Measurements from ENCODE around the gene NPR1.

The NPR1 gene

DNA sequence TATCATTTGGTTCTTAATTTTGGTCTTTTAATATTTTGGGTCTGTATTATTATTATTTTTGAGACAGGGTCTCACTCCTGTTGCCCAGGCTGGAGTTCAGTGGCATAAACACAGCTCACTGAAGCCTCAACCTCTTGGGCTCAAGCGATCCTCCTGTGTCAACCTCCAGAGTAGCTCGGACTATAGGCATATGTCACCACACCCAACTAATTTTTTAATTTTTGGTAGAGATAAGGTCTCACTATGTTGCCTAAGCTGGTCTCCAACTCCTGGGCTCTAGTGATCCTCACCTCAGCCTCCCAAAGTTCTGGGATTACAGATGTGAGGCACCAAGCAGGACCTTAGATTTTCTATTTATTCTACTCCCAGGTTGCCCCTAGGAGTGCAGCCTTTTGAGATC lies 5.0 kb upstream of the NPR1 start:
- in situ Hi-C loops (cut with MboI; ENCODE audit: low sequenced_read_pairs) = loop anchor here (25.0 kb wide), 1 partner anchor 314 kb away; the partner anchor contains the start of genes JTB, RAB13 and RPS27

- in situ Hi-C loops (cut with MboI; ENCODE audit: low sequenced_read_pairs) = no loop called here
These were observed 570 bp upstream of the NPR1 start for GRCh38 chr1:153677718-153678518.

GRCh38 chr1:153679337-153680119 lies 1.0 kb downstream of the NPR1 start:
- in situ Hi-C loops (cut with MboI; ENCODE audit: low sequenced_read_pairs) = no loop called here

GRCh38 chr1:153680120-153680403 lies 1.6 kb downstream of the NPR1 start:
- in situ Hi-C loops (cut with MboI; ENCODE audit: low sequenced_read_pairs) = no loop called here

DNA sequence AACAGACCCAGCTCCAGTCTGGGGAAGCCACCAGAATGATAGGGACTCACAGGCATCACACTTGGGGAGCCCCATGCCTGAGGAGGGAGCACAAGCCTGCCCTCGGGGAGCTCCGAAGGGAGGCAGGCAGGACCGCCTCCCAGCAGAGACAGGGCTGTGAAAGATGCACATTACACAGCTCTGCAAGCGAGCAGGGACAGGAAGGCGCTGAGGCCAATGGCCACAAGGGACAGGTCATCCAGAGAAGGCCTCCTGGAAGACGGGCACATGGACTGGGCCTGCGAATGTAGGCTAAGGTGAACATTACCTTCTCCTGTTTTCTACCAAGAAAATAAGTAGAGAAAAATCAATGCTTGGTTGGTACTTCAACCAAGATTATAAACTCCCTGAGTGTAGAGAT lies 4.2 kb downstream of the NPR1 start:
- in situ Hi-C loops (cut with MboI; ENCODE audit: low sequenced_read_pairs) = no loop called here

DNA sequence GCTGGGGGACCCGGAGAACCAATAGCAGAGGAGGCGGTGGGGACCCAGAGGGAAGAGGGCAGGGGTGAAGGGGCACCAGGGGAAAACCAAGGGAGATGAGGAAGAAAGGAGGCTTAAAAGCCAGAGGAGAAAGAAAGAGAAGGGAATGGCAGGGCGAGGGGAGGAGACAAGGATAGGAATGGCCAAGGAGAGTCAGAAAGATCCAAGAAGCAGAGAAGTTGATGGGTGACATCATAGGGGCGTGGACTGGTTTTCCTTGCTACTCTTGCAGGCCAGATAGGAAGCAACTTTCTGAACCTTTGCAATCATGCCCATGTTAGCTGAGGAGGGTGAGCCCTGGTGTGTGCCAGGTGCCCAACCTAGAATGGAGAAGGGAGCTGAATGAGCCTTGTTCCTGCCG lies 5.4 kb downstream of the NPR1 start:
- in situ Hi-C loops (cut with MboI; ENCODE audit: low sequenced_read_pairs) = no loop called here

DNA sequence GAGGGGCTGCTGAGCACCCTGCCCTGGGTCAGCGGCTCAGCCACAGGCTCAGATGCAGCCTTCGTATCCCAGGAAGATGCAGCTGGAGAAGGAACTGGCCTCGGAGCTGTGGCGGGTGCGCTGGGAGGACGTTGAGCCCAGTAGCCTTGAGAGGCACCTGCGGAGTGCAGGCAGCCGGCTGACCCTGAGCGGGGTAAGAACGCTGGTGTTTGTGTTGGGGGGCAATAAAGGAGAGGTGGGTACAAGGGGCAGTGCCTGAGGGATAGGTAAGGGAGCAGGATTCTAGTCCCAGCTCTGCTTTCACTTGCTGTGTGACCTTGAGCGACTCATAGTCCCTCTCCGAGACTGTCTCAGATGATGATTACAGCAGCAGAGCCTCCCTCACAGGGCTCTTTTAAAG lies 6.4 kb downstream of the NPR1 start:
- in situ Hi-C loops (cut with MboI; ENCODE audit: low sequenced_read_pairs) = no loop called here

DNA sequence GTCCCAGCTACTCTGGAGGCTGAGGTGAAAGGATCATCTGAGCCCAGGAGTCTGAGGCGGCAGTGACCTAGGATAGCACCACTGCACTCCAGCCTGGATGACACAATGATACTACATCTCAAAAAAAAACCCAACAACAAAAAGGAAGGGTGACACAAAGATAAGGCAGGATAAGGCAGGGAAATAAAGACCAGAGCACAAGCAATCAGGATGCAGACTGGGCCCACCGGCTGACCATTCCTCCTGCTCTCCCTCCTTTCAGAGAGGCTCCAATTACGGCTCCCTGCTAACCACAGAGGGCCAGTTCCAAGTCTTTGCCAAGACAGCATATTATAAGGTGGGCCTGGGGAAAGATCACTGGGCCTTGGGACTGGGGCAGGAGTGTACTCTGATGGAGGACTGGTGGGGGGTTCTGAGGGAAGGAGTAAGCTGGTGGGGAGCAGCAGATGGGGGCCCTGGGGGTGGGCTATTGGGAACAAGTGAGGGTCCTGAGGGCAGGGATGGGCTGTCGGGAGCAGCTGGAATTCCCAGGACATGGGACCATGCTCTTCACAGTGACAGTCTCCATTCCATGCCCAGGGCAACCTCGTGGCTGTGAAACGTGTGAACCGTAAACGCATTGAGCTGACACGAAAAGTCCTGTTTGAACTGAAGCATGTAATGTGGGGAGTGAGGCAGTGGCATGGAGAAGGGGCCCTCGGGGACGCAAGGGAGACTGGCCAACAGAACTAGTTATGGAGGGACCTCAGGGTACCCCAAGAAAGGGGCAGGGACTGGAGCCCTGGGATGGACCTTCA lies 7.3 kb downstream of the NPR1 start:
- in situ Hi-C loops (cut with MboI; ENCODE audit: low sequenced_read_pairs) = no loop called here

GRCh38 chr1:153687346-153688125 lies 9.0 kb downstream of the NPR1 start:
- in situ Hi-C loops (cut with MboI; ENCODE audit: low sequenced_read_pairs) = no loop called here

GRCh38 chr1:153688276-153688675 lies 9.8 kb downstream of the NPR1 start:
- in situ Hi-C loops (cut with MboI; ENCODE audit: low sequenced_read_pairs) = no loop called here

- in situ Hi-C loops (cut with MboI; ENCODE audit: low sequenced_read_pairs) = no loop called here
These were observed 10.3 kb downstream of the NPR1 start for GRCh38 chr1:153688736-153689328.

DNA sequence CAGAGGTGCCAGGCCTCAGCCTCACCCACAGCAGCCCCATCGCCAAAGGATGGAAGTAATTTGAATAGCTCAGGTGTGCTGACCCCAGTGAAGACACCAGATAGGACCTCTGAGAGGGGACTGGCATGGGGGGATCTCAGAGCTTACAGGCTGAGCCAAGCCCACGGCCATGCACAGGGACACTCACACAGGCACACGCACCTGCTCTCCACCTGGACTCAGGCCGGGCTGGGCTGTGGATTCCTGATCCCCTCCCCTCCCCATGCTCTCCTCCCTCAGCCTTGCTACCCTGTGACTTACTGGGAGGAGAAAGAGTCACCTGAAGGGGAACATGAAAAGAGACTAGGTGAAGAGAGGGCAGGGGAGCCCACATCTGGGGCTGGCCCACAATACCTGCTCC lies 15.0 kb downstream of the NPR1 start:
- in situ Hi-C loops (cut with MboI; ENCODE audit: low sequenced_read_pairs) = no loop called here

GRCh38 chr1:153696741-153697140 lies 18.3 kb downstream of the NPR1 start:
- in situ Hi-C loops (cut with MboI; ENCODE audit: low sequenced_read_pairs) = no loop called here

DNA sequence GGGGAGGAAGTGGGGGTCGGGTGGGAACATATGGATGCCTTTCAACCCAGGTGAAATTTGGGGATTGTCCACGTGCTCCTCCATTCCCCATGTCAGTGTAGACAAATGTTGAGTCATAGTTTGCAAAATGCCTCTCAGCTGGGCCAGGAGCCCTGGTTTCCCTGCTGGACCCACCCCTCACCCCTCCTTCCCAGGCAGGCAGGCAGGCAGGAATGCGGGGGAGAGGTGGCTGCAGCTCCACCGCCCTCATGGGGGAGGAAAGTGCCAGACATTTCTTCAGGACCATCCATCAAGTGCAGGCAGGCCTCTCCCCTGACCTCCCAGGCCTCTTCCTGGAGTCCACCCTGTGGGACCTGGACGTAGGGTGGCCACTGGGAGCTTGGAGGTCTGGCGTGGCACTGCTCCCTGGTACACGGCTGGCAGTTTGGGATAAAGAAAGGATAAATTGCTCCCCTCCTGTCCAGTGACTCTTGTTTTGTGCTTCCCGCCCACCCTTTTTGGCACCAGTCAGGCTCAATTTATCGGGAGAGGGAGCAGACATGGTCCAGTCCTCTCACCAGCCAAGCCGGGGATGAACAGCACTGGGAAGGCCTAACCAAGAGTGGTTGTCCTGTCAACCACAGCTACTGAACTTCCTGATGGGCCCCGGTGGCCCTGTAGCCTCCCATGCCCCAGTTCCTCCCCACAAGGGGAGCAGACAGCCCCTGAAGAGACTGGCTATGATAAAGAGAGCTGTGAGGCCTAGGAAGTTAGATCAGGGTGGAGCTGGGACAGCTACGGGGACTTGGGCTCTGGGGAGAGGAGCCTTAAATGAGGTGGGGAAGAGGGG lies 18.9 kb downstream of the NPR1 start:
- in situ Hi-C loops (cut with MboI; ENCODE audit: low sequenced_read_pairs) = no loop called here

DNA sequence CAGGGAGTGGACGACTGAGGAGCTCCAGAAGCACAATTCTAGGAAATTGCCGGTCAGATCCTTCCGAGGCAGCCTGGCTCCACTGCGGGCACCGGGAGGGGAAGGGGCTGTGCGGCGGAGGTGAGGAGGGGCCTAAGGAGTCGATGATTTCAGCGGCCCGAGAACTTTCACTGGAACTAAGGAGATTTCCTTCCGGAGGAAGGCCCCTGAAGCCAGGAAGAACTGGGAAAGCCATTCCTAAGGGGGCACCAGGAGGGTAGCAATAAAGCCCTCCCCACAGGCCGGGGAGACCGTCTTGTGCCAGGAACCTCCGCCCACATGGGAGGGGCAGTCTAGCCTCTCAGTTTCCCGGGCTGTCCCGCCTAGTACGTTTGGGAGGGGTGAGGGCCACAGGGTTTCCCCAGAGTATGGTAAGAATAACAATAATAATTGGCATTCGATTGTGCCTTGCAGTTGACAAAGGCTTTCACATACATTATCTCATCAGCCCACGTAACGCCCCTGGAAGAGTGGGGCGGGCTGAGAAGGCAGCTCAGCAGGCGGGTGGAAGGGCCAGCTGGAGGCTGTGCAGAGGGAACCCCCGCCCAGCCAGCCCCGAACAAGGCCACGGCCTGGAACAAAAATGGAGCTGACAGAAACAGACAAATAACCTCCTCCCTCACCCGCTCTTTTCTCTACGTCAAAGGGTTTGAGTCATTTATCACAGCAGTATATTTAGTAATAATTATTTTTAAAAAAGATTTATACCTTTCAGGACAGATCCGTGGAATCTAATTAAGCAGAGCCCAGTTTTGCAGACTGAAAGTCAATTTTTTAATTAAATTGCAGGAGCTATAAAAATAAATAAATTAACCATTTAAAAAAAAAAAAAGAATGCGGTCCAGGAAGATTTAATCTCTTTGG lies 19.8 kb downstream of the NPR1 start:
- in situ Hi-C loops (cut with MboI; ENCODE audit: low sequenced_read_pairs) = no loop called here

DNA sequence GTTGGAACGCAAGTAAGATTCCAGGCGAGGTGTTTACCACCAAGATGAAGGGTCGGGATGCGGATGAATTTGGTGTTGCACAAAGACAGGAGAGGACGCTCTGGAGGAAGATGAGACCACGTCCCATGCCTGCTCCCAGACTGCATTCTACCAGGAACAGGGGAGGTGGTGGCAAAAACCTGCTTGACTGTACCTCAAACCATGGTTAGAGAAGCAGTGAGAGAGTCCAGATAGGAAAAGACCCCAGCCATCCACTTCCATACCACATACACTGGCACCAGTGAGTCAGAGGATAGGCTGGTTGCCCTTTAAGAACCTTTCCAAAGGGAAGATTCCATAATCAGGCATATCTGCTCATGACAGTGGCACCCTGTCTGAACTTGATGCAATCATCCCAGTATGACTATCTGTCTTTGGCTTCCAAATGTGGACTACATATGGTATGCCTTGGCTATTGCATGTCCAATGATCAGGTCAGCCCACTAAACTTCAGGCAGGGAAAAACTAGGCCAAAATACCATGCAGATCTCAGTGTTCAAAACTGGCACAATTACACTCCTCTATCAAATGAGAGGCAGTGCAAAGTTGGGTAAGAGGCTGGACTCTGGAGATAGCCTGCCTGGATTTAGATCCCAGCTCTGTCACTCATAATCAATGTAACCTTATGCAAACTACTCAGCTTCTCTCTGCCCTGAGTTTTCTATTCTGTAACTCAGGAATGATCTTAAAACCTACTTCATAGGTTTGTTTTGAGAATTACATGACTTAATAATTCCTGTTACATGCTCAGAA lies 20.6 kb downstream of the NPR1 start:
- in situ Hi-C loops (cut with MboI; ENCODE audit: low sequenced_read_pairs) = no loop called here

DNA sequence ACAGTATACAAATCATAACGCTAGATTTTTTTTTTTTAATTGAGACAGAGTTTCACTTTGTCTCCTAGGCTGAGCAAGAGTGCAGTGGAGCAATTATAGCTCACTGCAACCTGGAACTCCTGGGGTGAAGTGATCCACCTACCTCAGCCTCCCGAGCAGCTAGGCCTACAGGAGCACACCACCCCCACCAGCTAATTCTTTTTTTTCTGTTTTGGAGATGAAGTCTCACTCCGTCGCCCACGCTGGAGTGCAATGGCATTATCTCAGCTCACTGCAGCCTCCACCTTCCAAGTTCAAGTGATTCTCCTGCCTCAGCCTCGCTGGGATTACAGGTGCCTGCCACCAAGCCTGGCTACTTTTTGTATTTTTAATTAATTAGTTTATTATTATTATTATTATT lies 21.3 kb downstream of the NPR1 start:
- in situ Hi-C loops (cut with MboI; ENCODE audit: low sequenced_read_pairs) = no loop called here

DNA sequence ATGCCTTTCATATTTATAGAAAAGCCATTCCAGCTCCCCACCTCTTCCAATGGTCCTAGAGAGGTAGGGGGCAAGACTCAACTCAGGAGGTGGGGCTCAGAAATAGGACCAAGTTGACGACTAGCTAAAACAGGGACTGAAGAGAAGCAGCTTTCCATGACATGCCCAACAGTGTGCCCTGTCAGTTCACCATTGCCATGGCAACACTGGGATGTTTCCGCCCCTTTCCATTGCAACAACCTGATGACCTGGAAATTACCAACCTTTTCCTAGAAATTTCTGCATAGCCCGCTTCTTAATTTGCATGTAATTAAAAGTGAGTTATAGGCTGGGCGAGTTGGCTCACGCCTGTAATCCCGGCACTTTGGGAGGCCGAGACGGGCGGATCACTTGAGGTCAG lies 27.0 kb downstream of the NPR1 start:
- in situ Hi-C loops (cut with MboI; ENCODE audit: low sequenced_read_pairs) = no loop called here
